ENCODE data around the gene CRB3. TPM values are rescaled to one million over a fixed set of nuclear protein-coding genes. Genes with fewer than 3 reads are reported as not detected.

CRB3 gene
- polyA plus RNA-seq, 3 donors: not detected

GRCh38 chr19:6466526-6467248 is 2.6 kb downstream of the CRB3 start:
- no peaks in the 10 kb centered on the region for H4K20me1 ChIP-seq (ENCODE audit: insufficient read depth, low read length)
- peaks cover 14 to 37% of the 10 kb centered on the region in 2 donors for H3K36me3 ChIP-seq (replicated peaks in 1 of 2; ENCODE audit: control insufficient read depth in 1 of 2, insufficient read depth in 2 of 2, low read length in 2 of 2)
- no peak overlapping the region for H3K4me2 ChIP-seq (replicated peaks; ENCODE audit: extremely low read depth, low read length, poor library complexity, severe bottlenecking)
- H3K9me3 ChIP-seq (replicated peaks in 1 of 2; ENCODE audit: control insufficient read depth in 1 of 2, insufficient read depth in 1 of 2, low read length in 2 of 2): peaks cover 3 to 4% of the 10 kb centered on the region in 2 donors
- Mint-ChIP-seq H3K27ac (no peak overlapping the region), H3K27me3 (ENCODE audit: low read depth in 3 of 3) (peaks cover 22 to 33% (median 32%) of the 10 kb centered on the region in 3 donors), H3K36me3 (peaks cover 31 to 35% of the 10 kb centered on the region in 2 donors), H3K9me3 (peaks cover 0 to 5% (median 0%) of the 10 kb centered on the region in 7 donors), H3K4me3 (no peak overlapping the region), H3K4me1 (peaks cover 7% of the 10 kb centered on the region)
- TF ChIP-seq CTCF (IDR thresholded peaks at IDR 0.05): no peak
- H3K27me3 ChIP-seq (ENCODE audit: control insufficient read depth in 2 of 2, insufficient read depth in 2 of 2, low read length in 2 of 2): peaks cover 0 to 25% of the 10 kb centered on the region in 2 donors
- H3K4me1 ChIP-seq (ENCODE audit: control insufficient read depth in 1 of 2, insufficient read depth in 2 of 2, low read length in 2 of 2): peaks cover 5 to 8% of the 10 kb centered on the region in 2 donors
- H3K79me2 ChIP-seq (ENCODE audit: insufficient read depth, low read length): no peaks in the 10 kb centered on the region
- intact Hi-C loops (cut with micrococcal nuclease): no loop called here
- H3K27ac ChIP-seq (ENCODE audit: low read depth in 1 of 2, low read length in 2 of 2): no peak overlapping the region
- no peak overlapping the region for H2AFZ ChIP-seq (ENCODE audit: insufficient read depth, low read depth, low read length, poor library complexity, severe bottlenecking)
- no peak for DNase-seq
- no peak overlapping the region for H3K4me3 ChIP-seq (replicated peaks in 1 of 3; ENCODE audit: low read depth in 2 of 3, low read length in 3 of 3)
- WGBS (ENCODE audit: insufficient coverage): 92% methylated on average over 19 of the region's 21 CpGs
- H3K9ac ChIP-seq (ENCODE audit: insufficient read depth, low read length, poor library complexity, severe bottlenecking): no peak overlapping the region

GRCh38 chr19:6467384-6467783 is 3.3 kb downstream of the CRB3 start:
- Histone ChIP-seq H3K36me3 (replicated peaks in 1 of 2; ENCODE audit: control insufficient read depth in 1 of 2, insufficient read depth in 2 of 2, low read length in 2 of 2) (peaks cover 17 to 41% of the 10 kb centered on the region in 2 donors), H3K4me3 (replicated peaks in 1 of 3; ENCODE audit: low read depth in 2 of 3, low read length in 3 of 3) (no peak overlapping the region), H2AFZ (ENCODE audit: insufficient read depth, low read depth, low read length, poor library complexity, severe bottlenecking) (no peak overlapping the region), H3K9me3 (replicated peaks in 1 of 2; ENCODE audit: control insufficient read depth in 1 of 2, insufficient read depth in 1 of 2, low read length in 2 of 2) (peaks cover 3 to 4% of the 10 kb centered on the region in 2 donors), H4K20me1 (ENCODE audit: insufficient read depth, low read length) (no peaks in the 10 kb centered on the region), H3K79me2 (ENCODE audit: insufficient read depth, low read length) (no peaks in the 10 kb centered on the region), H3K4me1 (ENCODE audit: control insufficient read depth in 1 of 2, insufficient read depth in 2 of 2, low read length in 2 of 2) (peaks cover 5 to 8% of the 10 kb centered on the region in 2 donors), H3K9ac (ENCODE audit: insufficient read depth, low read length, poor library complexity, severe bottlenecking) (no peak overlapping the region), H3K4me2 (replicated peaks; ENCODE audit: extremely low read depth, low read length, poor library complexity, severe bottlenecking) (no peak overlapping the region), H3K27ac (ENCODE audit: low read depth in 1 of 2, low read length in 2 of 2) (no peak overlapping the region), H3K27me3 (ENCODE audit: control insufficient read depth in 2 of 2, insufficient read depth in 2 of 2, low read length in 2 of 2) (peaks cover 0 to 21% of the 10 kb centered on the region in 2 donors)
- no peak for TF ChIP-seq CTCF (IDR thresholded peaks at IDR 0.05)
- Mint-ChIP-seq H3K4me1 (peaks cover 7% of the 10 kb centered on the region), H3K9me3 (peaks cover 0 to 5% (median 0%) of the 10 kb centered on the region in 7 donors), H3K27ac (peak overlapping the region in 1 of 7 donors; percentile 4), H3K27me3 (ENCODE audit: low read depth in 3 of 3) (peaks cover 22 to 32% (median 30%) of the 10 kb centered on the region in 3 donors), H3K36me3 (peaks cover 31 to 41% of the 10 kb centered on the region in 2 donors), H3K4me3 (no peak overlapping the region)
- intact Hi-C loops (cut with micrococcal nuclease): no loop called here
- 92% methylated on average over 7 of the region's 8 CpGs for WGBS (ENCODE audit: insufficient coverage)
- DNase-seq: no peak

All from CD14-positive monocyte (primary cell).